ENCODE results near the gene GOLGA6D.
A peak's percentile ranks its signal among the peaks of the same experiment; 100 is the strongest.
"Not testable (repeated sequence)": the region's sequence is repeated elsewhere in the genome, so short reads cannot be mapped to it uniquely, and the experiment has no call there.

The GOLGA6D gene

DNA sequence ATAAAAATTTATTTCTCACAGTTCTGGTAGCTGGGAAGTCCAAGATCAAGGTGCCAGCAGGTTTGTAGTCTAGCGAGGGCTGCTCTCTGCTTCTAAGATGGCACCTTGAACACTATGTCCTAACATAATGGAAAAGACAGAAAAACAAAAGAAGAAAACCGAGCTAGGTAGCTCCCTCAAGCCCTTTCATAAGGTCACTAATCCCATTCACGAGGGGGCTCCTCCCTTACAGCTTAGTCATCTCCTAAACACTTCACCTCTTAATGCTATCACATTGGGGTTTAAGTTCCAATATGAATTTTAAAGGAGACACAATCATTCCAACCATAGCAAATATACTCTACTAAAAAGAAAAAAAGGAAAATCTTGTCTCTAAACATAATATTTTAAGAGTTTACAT, 23.6 kb downstream of the GOLGA6D start:
- no peaks in the 10 kb centered on the region for H3K4me1 ChIP-seq (ENCODE audit: insufficient read depth, insufficient read length)
- H3K9me3 ChIP-seq (ENCODE audit: insufficient read depth, low read length): no peaks in the 10 kb centered on the region
- no peak overlapping the region for H3K9ac ChIP-seq (ENCODE audit: insufficient read length, low read depth)
- H3K36me3 ChIP-seq (ENCODE audit: insufficient read depth, insufficient read length, low read length): no peaks in the 10 kb centered on the region
- no peak for TF ChIP-seq ZNF274 (IDR thresholded peaks at IDR 0.05; ENCODE audit: low read depth, low read length)
- TF ChIP-seq SUZ12 (IDR thresholded peaks at IDR 0.05; ENCODE audit: extremely low read depth, insufficient read depth, insufficient read length): no peak
- no peak for TF ChIP-seq YY1 (IDR thresholded peaks at IDR 0.05; ENCODE audit: insufficient read depth, insufficient read length)
- peaks cover 6% of the 10 kb centered on the region for H3K27me3 ChIP-seq (ENCODE audit: insufficient read depth, insufficient read length)
- no peak overlapping the region for H3K4me3 ChIP-seq (ENCODE audit: insufficient read length, low read depth)
- no peak for DNase-seq (ENCODE audit: low read depth, low spot score)

DNA sequence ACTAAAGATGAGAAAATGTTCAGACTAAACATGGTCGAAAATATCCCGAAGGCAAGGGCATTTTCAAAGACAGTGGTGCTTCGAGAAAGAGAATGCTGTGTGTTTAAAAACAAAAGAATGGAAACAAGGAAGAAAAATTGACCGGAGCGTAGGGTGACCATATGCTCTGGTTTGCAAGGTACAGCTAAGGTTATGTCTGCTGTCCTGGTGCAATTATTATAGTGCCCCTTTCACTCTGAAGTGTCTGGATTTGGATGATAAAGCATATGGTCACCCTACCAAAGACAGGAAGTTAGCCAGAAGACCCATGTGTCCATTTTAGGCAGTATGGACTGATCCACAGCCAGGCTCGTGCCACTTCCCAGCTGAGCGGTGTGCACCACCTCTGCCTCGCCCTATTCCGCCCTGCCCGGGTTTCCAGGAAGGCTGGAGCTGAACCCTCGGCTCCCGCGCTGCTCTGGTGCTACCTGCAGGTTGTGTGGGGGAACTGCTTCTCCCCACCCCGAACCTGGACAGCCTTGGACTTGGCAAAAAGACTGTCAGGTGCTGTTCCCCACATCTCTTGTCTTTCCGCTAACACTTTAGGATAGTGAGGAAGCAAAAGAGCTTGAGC, 25.2 kb downstream of the GOLGA6D start:
- peaks cover 7% of the 10 kb centered on the region for H3K27me3 ChIP-seq (ENCODE audit: insufficient read depth, insufficient read length)
- no peaks in the 10 kb centered on the region for H3K9me3 ChIP-seq (ENCODE audit: insufficient read depth, low read length)
- H3K36me3 ChIP-seq (ENCODE audit: insufficient read depth, insufficient read length, low read length): no peaks in the 10 kb centered on the region
- TF ChIP-seq ZNF274 (IDR thresholded peaks at IDR 0.05; ENCODE audit: low read depth, low read length) (no peak), SUZ12 (IDR thresholded peaks at IDR 0.05; ENCODE audit: extremely low read depth, insufficient read depth, insufficient read length) (no peak), YY1 (IDR thresholded peaks at IDR 0.05; ENCODE audit: insufficient read depth, insufficient read length) (no peak)
- no peak overlapping the region for H3K9ac ChIP-seq (ENCODE audit: insufficient read length, low read depth)
- no peak overlapping the region for H3K4me3 ChIP-seq (ENCODE audit: insufficient read length, low read depth)
- peak; percentile 84 for DNase-seq (ENCODE audit: low read depth, low spot score)
- H3K4me1 ChIP-seq (ENCODE audit: insufficient read depth, insufficient read length): no peaks in the 10 kb centered on the region

DNA sequence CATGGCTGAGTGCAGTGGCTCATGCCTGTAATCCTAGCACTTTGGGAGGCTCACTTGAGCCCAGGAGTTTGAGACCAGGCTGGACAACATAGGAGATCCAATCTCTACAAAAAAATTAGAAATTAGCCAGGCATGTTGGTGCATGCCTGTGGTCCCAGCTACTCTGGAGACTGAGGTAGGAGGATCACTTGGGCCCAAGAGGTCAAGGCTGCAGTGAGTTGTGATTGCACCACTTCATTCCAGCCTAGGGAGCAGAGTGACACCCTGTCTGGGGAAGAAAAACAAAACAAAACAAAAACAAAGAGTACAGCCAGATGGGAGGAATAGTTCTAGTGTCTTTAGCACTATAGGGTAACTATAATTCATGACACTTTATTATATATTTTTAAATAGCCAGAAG, 27.1 kb downstream of the GOLGA6D start:
- TF ChIP-seq ZNF274 (IDR thresholded peaks at IDR 0.05; ENCODE audit: low read depth, low read length) (no peak), YY1 (IDR thresholded peaks at IDR 0.05; ENCODE audit: insufficient read depth, insufficient read length) (no peak), SUZ12 (IDR thresholded peaks at IDR 0.05; ENCODE audit: extremely low read depth, insufficient read depth, insufficient read length) (no peak)

DNA sequence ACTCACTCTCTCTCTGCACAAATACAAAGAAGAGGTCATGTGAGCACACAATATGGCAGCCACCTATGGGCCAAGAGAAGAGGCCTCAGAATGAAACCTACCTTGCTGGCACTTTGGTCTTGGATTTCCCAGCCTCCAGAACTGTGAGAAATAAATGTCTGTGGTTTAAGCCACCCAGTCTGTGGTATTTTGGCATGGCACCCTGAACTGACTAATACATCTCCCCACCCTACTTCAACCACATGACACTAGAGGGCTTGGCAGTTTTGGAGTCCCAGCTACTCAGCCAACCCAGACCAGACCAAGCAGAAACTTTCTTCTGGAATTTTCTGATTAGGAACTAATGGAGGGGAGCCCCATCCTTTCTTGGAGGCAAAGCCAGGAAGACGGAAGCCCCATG, 29.9 kb downstream of the GOLGA6D start:
- H3K36me3 ChIP-seq (ENCODE audit: insufficient read depth, insufficient read length, low read length); H3K9ac ChIP-seq (ENCODE audit: insufficient read length, low read depth); H3K4me3 ChIP-seq (ENCODE audit: insufficient read length, low read depth); H3K4me1 ChIP-seq (ENCODE audit: insufficient read depth, insufficient read length); H3K9me3 ChIP-seq (ENCODE audit: insufficient read depth, low read length); DNase-seq (ENCODE audit: low read depth, low spot score); H3K27me3 ChIP-seq (ENCODE audit: insufficient read depth, insufficient read length): not testable (repeated sequence)

More for the DNA sequence above, 27.1 kb downstream of the GOLGA6D start:
- H3K4me3 ChIP-seq (ENCODE audit: insufficient read length, low read depth): no peak overlapping the region
- no peaks in the 10 kb centered on the region for H3K36me3 ChIP-seq (ENCODE audit: insufficient read depth, insufficient read length, low read length)
- peaks cover 10% of the 10 kb centered on the region for H3K27me3 ChIP-seq (ENCODE audit: insufficient read depth, insufficient read length)
- no peaks in the 10 kb centered on the region for H3K4me1 ChIP-seq (ENCODE audit: insufficient read depth, insufficient read length)
- DNase-seq (ENCODE audit: low read depth, low spot score): no peak
- H3K9ac ChIP-seq (ENCODE audit: insufficient read length, low read depth): no peak overlapping the region
- H3K9me3 ChIP-seq (ENCODE audit: insufficient read depth, low read length): no peaks in the 10 kb centered on the region

DNA sequence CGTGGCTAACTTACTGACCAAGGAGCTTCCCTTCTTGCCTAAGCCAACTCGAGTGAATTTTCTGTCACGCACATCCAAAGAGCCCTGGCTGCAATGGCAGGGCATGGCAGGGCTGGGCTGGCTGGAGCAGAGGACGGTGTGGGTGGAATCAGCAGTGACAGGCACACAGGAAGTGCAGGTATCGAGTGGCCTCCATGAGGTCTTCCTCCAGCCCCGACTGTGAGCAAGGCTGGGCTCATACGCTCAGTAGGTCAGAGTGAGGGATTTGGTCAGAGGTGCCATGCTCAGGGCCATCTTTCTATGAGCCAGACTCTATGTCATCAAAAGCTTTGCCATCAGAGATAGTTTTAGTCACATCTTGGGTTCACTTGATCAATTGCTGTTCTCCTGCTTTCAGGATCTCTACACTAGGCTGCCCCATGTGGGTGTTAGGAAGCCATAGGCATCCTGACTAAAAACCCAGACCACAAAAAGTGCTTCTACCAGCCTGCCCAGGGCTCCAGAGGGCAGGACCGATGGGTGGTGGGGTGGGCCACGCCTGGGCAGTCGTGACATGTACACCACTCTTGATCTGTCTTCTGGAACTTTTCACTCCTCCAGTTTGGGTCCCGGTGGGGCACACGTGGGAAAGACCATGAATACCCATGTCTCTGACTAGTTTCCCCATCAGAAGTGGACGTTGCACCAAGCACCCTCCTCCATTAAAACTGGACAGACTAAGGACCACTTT, 30.6 kb downstream of the GOLGA6D start:
- no peak overlapping the region for H3K4me3 ChIP-seq (ENCODE audit: insufficient read length, low read depth)
- TF ChIP-seq SUZ12 (IDR thresholded peaks at IDR 0.05; ENCODE audit: extremely low read depth, insufficient read depth, insufficient read length): no peak
- TF ChIP-seq ZNF274 (IDR thresholded peaks at IDR 0.05; ENCODE audit: low read depth, low read length): no peak
- no peak for TF ChIP-seq YY1 (IDR thresholded peaks at IDR 0.05; ENCODE audit: insufficient read depth, insufficient read length)
- H3K27me3 ChIP-seq (ENCODE audit: insufficient read depth, insufficient read length): peaks cover 8% of the 10 kb centered on the region

DNA sequence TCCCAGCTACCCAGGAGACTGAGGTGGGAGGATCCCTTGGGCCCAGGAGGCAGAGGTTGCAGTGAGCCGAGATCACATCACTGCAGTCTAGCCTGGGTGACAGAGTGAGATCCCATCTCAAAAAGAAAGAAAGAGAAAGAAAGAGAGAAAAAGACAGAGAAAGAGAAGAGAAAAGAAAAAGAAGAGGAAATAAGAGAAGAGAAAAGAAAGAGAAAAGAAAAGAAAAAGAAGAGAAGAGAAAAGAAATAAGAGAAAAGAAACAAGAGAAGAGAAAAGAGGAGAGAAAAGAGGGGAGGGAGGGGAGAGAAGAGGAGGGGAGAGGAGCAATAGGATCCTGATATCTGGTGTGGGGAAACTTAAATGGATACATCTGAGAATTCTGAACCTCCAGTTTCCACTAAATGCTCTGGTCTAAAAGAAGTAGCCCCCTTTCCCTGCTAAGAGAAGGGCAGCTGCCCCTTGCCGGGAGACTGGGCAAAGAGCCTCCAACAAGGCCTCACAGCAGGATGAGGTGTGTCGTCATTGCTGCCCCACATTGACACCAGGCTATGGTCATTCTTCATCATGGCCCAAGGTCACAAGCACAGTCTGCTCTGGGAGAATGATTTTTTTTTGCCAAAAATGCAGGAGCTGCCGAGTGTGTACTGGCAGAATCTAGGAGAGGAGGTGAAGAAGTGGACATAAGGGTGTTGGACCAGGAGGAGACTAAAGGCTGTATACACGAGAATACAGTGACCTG, 32.1 kb downstream of the GOLGA6D start:
- H3K4me3 ChIP-seq (ENCODE audit: insufficient read length, low read depth): no peak overlapping the region
- TF ChIP-seq SUZ12 (IDR thresholded peaks at IDR 0.05; ENCODE audit: extremely low read depth, insufficient read depth, insufficient read length) (no peak), YY1 (IDR thresholded peaks at IDR 0.05; ENCODE audit: insufficient read depth, insufficient read length) (no peak), ZNF274 (IDR thresholded peaks at IDR 0.05; ENCODE audit: low read depth, low read length) (no peak)
- DNase-seq (ENCODE audit: low read depth, low spot score): no peak
- H3K9me3 ChIP-seq (ENCODE audit: insufficient read depth, low read length): no peaks in the 10 kb centered on the region
- H3K9ac ChIP-seq (ENCODE audit: insufficient read length, low read depth): no peak overlapping the region
- no peaks in the 10 kb centered on the region for H3K36me3 ChIP-seq (ENCODE audit: insufficient read depth, insufficient read length, low read length)
- H3K4me1 ChIP-seq (ENCODE audit: insufficient read depth, insufficient read length): no peaks in the 10 kb centered on the region
- peaks cover 3% of the 10 kb centered on the region for H3K27me3 ChIP-seq (ENCODE audit: insufficient read depth, insufficient read length)

More for the DNA sequence above, 30.6 kb downstream of the GOLGA6D start:
- Histone ChIP-seq H3K36me3 (ENCODE audit: insufficient read depth, insufficient read length, low read length) (no peaks in the 10 kb centered on the region), H3K9me3 (ENCODE audit: insufficient read depth, low read length) (no peaks in the 10 kb centered on the region), H3K9ac (ENCODE audit: insufficient read length, low read depth) (no peak overlapping the region), H3K4me1 (ENCODE audit: insufficient read depth, insufficient read length) (no peaks in the 10 kb centered on the region)
- DNase-seq (ENCODE audit: low read depth, low spot score): no peak

DNA sequence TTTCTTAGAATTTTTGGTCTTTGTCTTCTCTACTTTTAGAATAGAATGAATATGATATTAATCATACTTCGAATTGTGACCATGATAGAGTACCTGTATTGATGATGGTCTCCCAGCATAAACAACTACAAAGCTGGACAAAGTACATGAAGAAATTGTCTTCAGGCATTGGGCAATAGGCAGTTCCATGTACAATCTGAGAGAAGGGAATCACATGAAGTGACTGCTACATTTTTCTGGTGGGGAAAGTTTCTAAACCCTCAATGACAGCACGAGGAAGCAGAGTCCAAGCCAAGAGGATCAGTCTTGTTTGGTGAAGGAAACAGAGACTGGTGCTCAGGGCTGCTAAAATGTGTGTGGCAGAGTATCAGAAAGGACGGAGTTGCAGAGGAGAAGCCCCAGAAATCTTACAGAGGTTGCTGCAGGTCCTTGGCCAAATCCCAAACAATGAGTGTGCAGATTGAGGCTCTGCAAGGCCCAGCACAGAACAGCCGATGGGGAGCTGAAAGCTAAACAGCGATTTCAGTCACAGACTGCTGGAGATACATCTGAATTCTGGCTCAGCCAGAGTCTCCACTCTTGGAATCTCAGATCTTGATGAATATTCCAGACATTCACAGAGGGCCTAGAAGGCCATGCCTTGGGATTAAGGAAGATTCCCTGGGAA, 36.7 kb downstream of the GOLGA6D start:
- not testable (repeated sequence) for H3K36me3 ChIP-seq (ENCODE audit: insufficient read depth, insufficient read length, low read length)

More for the DNA sequence above, 36.7 kb downstream of the GOLGA6D start:
- not testable (repeated sequence) for H3K4me1 ChIP-seq (ENCODE audit: insufficient read depth, insufficient read length); H3K9ac ChIP-seq (ENCODE audit: insufficient read length, low read depth); H3K9me3 ChIP-seq (ENCODE audit: insufficient read depth, low read length); H3K27me3 ChIP-seq (ENCODE audit: insufficient read depth, insufficient read length); H3K4me3 ChIP-seq (ENCODE audit: insufficient read length, low read depth); DNase-seq (ENCODE audit: low read depth, low spot score)

Measured in NT2/D1 (cell line).